NOMO-1 treated with DMSO at 0.1 percent for 48 hours (cell line): Measurements from ENCODE around the gene ABL1.

Source experiments
- DNase-seq: peaks from one replicate; lab custom pipeline; 2025; ENCODE audit not compliant: unreplicated experiment; lab: John Stamatoyannopoulos, UW

The ABL1 gene

GRCh38 chr9:130824643-130825350 is 10.3 kb upstream of the ABL1 start:
- DNase-seq: no peak

DNA sequence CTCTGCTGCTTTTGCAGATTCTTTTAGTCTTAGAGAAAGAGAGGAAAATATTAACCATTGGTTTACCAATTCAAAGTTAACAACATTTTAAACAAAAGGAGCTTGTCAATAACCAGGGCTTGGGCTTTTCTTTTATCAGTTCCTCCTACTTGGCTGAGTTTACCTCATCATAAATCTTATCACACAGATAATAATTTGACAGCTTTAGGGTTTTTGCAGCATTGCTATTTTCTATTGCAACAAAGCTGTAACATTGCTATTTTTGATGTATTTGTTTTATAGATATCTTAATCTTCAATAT is 9.8 kb upstream of the ABL1 start:
- no peak for DNase-seq

- DNase-seq: no peak
Measured at GRCh38 chr9:130825809-130826208, 9.2 kb upstream of the ABL1 start.

GRCh38 chr9:130829762-130830161 is 5.3 kb upstream of the ABL1 start:
- no peak for DNase-seq

GRCh38 chr9:130830231-130830760 is 4.8 kb upstream of the ABL1 start:
- DNase-seq: no peak

DNA sequence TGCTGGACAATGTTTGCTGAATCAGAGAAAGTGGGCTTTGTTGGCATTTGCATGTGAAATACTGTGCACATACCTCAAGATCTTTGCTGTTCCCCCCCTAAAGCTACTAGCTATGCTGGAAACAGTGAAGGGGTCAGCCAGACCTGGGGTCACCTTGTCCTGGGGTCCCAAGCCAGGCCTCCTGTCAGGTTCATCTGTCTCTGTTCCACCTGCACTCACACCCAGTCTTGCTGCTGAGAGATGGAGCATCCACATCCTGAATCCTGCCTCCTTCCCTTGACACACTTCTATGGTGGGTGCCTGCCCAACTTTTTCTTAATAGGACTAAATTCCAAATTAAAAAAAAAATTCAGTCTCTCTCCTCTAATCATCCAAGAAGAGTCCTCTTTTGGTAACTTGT is 4.0 kb upstream of the ABL1 start:
- DNase-seq: no peak

- DNase-seq: no peak
Measured at GRCh38 chr9:130833031-130833990, 1.7 kb upstream of the ABL1 start.

- DNase-seq: peak; percentile 26
Measured at GRCh38 chr9:130835441-130836298, 616 bp downstream of the ABL1 start.

GRCh38 chr9:130837002-130837511 is 2.0 kb downstream of the ABL1 start:
- DNase-seq: no peak

- no peak for DNase-seq
Measured at GRCh38 chr9:130837643-130838042, 2.6 kb downstream of the ABL1 start.

DNA sequence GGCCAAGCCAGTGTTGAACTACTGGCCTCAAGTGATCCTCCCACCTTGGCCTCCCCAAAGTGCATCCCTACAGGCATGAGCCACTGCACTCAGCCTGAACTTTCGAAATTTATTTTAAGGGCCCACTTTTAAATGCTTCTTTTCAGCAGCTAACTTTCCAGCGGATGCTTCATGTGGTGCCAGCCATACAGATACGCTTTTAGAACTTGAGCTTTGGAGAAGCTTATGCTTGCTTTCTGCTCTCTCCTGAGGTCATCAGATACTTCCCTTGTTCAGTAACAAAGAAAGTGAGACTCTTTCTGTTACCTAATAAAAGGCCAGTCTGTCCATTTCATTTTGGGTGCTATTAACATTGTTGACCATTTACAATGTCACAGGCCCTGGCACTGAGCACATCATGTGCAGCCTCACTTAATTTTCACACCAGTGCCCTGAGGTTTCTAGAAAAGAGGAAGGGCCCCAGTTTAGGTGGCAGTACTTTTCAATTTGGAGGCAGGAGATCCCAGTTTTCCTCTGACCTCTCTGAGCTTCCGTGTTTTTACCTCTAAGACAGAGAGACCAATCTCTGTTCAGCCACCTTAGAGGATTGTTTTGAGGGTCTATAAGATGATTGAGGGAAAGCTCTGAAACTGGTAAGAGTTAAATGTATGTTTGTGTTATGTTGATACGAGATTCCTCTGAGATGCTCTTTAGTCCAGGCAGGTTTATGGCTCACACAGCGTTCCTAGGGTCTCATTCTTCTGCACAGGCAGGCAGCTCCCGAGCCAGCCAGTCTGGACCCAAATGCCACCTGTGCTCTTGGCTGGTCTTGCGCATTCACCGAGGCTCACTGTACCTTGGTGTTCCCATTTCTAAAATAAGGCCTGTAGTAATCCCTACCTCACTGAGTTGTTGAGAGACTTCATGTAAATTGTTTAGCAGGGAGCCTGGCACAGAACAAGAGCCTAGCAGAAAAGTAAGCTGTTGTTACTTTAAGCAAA is 4.4 kb downstream of the ABL1 start:
- no peak for DNase-seq

GRCh38 chr9:130842545-130842944 is 7.5 kb downstream of the ABL1 start:
- no peak for DNase-seq

- no peak for DNase-seq
Measured at GRCh38 chr9:130843049-130843908, 8.2 kb downstream of the ABL1 start.

DNA sequence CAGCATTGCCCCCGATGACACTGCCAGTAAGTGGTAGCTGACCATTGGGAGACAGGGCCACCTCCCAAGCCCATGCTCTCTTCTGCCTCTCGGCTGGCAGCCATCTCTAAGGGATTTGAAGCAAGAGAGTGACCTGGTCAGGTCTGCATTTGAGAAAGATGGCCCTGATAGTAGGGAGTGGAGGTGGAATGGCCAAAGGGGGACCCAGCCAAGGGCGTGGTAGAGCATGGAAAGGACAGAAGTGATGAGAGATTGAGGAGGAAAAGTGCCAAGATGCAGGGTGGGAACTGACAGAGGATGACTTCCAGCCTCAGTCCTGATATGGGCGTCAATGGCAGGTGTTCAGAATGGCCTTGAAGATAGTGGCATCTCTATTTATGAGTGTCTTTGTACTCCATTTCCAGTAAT is 9.0 kb downstream of the ABL1 start:
- no peak for DNase-seq

DNA sequence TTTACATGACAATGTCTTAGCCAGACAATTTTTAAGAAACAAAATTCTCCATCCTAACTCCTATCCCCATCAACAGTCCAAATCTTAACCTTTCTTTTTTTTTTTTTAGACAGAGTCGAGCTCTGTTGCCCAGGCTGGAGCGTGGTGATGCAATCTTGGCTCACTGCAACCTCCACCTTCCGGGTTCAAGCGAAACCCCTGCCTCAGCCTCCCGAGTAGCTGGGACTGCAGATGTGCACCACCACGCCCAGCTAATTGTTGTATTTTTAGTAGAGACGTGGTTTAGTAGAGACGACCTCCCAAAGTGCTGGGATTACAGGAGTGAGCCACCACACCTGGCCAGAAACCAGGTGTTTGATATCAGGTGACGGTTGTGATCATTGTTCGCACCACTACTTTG is 10.2 kb downstream of the ABL1 start:
- no peak for DNase-seq

GRCh38 chr9:130845901-130846481 is 10.9 kb downstream of the ABL1 start:
- DNase-seq: no peak

DNA sequence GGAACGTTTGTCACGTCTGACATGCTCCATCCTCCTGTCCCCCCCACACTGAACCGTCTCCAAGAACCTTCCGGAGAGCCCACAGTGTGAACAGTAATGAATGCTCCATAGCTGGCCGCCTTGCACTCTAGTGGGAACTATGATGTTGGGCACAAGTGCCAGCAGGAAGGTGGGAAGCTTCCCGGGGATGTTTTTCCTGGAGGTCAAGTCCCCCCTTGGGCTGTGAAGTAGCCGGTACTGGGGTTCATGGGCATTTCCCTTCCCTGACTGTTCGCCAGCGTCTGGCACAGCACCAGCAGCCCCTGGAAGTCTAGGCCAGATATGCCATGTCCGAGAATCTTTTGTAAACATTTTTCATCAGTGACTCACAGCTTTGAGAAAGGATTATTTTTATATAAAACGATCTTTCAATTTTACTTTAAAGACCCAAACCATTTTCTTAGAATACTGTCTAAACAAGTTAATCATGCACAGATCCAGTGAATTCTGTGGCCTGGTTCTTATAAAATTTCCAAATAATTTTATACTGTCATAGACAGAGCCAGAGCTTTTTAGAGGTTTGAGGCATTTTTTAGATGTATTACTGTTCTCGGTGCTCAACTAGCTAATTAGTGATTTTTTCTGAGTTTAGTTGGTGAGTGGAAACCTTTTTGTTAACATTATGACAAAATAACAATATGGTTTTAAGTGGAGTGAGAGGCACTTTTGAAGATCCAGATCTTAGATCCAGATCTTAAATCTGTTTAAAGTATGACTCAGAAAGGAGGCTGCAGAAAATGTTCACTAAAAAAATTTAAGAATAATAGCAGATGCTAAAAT is 11.6 kb downstream of the ABL1 start:
- DNase-seq: no peak
